HG03280 (cell line): Measurements from ENCODE around the gene HTR3E.

Source experiments
- ATAC-seq: cut with Tn5 transposase; IDR thresholded peaks from one replicate; pipeline ENCODE4 v1.9.1; 2021; ENCODE audit warnings: mild to moderate bottlenecking, moderate library complexity; ENCODE audit not compliant: unreplicated experiment

The HTR3E gene

DNA sequence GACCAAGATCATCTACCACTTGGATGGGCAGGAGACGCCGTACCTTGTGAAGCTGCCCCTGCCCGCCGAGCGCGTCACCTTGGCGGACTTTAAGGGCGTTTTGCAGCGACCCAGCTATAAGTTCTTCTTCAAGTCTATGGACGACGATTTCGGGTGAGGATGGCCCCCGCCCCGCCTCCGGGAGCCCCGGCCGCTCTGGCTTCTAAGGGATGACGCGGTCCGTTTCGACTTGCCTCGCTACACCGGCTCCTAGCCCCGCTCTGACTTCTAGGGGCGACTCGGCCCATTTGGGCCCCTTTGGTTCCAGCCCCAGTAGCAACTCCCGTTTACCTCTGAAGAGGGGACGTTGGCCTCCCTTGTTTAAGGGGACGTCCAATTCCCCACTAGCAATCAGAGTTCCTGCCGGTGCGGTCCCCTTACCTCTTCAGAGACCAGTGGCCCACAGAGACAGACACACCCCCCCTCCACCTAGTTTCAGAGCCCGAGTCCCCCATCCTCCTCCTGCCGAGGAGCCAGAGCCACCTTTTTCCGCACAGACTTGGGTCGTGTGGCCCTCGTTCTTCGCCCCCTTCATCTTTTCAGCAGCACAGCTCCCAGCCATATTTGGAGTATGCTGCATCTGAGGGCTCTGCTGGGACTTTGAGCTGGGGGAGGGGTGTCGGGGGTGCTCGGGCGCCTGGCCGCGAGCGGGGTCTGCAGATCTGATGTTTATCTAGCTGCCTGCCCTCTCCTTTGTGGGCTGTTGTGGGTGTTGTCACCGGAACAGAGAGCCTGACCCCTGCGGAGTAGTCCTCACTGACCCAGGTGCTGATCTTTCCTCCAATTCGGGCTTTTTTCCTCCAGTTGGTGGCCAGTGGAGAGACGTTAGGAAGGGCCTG, 59.0 kb downstream of the HTR3E start:
- ATAC-seq = peak; percentile 33

DNA sequence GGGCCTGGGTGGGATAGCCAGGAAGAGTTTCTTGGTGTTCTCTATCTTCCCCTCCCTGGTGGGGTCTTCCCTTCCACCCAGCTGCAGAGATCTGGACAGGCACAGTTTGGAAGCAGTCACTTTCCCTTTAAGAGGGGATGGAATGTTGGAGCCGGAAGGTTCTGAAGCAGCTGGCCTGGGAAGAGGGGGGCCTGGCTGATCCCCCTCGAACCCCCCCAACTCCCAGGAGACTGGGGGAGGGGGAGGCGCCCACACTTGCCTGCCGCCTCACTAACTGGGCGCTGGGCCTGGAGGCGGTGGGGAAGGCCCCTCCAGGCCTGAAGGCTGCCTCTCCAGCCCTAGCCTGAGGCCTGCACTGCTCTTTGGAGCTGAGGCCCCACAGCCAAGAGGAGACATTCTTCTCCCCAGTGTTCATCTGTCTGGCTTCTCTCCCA, 59.7 kb downstream of the HTR3E start:
- no peak for ATAC-seq
